Astrocyte of the spinal cord (primary cell): ENCODE results near the gene GIPR.
"Not testable (repeated sequence)": the region's sequence is repeated elsewhere in the genome, so short reads cannot be mapped to it uniquely, and the experiment has no call there.

Experiments used
- DNase-seq: peaks from one replicate; pipeline ENCODE4 v3.0.0; 2011; ENCODE audit warnings: low read depth, low spot score
- H3K4me3 ChIP-seq: 2 replicates; pipeline ENCODE4 v1.5.1; 2011; ENCODE audit warnings: low read depth, mild to moderate bottlenecking, low read length, moderate library complexity
- in situ Hi-C: cut with HindIII; loops from 2 replicates; pipeline ENCODE4 v1.10.0; 2017; ENCODE audit warnings: low sequenced_read_pairs
- TF ChIP-seq, protein P1 (sequence below): IDR thresholded peaks from 2 replicates; pipeline ENCODE4 v1.5.1; 2012; ENCODE audit warnings: low read depth, mild to moderate bottlenecking, low read length, inconsistent platforms

The GIPR gene

DNA sequence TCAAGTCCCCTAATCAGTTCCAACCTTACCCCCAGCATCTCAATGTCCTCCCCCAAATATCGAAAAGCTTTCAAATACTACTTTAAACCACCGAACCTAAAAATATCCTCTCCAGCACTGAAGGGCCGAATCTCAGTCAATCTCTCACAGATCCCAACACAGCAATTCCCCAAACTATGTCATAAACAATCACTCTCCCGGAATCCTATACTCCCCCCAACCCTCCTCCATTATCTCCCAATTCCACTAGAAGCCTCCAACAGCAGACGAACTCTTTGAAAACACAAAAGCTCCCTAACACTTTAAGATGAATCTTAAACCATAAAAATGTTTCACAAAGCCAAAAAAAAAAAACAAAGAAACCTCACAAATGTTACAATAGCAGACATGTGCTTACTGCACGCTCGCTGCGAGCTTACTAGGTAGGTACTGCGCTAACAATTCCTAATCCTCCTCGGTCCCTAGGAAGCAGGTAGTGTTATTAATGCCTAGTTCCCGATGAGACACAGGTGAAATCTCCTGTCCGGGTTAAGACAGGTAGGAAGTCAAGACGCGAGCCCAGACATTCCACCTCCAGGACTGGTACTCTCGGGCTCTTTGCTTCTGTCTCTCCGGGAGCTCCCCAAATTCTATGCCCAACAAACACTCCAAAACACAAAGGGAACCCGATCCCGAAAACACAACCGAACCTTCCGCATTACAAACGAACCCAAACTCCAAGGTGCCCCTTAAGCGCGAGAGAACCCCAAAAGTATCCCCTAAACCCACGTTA is 48.5 kb downstream of the GIPR start:
- H3K4me3 ChIP-seq = peak overlapping the region; percentile 82
- in situ Hi-C loops = no loop called here
- DNase-seq = peak; percentile 35
- TF ChIP-seq, protein P1, sequence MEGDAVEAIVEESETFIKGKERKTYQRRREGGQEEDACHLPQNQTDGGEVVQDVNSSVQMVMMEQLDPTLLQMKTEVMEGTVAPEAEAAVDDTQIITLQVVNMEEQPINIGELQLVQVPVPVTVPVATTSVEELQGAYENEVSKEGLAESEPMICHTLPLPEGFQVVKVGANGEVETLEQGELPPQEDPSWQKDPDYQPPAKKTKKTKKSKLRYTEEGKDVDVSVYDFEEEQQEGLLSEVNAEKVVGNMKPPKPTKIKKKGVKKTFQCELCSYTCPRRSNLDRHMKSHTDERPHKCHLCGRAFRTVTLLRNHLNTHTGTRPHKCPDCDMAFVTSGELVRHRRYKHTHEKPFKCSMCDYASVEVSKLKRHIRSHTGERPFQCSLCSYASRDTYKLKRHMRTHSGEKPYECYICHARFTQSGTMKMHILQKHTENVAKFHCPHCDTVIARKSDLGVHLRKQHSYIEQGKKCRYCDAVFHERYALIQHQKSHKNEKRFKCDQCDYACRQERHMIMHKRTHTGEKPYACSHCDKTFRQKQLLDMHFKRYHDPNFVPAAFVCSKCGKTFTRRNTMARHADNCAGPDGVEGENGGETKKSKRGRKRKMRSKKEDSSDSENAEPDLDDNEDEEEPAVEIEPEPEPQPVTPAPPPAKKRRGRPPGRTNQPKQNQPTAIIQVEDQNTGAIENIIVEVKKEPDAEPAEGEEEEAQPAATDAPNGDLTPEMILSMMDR = no peak

DNA sequence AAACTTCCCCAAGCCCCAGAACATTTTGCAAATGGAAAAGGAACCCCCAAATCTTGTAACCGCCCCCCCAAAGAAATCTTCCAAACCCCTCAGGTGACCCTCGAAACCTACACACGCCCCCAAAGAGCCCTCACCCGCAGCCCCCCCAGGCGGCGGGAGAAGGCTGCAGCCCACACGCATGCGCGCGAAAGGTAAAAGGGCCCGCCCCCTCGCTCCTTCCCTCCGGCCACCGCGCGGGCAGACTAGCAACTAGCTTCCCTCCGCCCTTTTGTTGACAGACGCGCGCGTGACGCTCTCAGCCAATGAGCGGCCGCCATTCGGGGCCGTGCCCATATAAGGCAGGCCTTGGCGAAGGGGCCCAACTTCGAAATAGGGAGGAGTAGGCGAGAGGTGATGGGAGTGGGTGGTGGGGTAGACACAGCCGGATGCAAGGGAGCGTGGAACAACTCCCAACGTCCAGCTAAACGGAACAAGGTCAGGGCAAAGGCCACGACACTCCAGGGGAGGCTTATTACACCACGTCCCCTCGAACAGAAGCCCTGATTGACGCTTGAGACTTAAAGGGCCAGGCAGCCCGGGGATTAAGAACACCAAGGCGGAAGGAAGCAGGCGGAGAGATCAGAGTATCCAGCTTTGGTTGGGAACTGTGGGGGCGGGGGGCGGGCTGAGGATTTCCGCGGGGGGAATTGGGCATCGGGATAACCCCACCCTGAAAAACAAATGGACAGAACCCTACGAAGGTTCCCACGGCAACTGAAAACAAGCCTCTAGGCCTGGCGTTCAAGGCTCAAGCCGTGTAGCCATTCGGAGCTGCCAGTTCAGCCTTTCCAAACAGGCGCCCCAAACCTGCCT is 49.3 kb downstream of the GIPR start:
- peak; percentile 99 for DNase-seq
- TF ChIP-seq, protein P1 = peak; percentile 20
- peak overlapping the region; percentile 82 for H3K4me3 ChIP-seq
- in situ Hi-C loops = no loop called here

DNA sequence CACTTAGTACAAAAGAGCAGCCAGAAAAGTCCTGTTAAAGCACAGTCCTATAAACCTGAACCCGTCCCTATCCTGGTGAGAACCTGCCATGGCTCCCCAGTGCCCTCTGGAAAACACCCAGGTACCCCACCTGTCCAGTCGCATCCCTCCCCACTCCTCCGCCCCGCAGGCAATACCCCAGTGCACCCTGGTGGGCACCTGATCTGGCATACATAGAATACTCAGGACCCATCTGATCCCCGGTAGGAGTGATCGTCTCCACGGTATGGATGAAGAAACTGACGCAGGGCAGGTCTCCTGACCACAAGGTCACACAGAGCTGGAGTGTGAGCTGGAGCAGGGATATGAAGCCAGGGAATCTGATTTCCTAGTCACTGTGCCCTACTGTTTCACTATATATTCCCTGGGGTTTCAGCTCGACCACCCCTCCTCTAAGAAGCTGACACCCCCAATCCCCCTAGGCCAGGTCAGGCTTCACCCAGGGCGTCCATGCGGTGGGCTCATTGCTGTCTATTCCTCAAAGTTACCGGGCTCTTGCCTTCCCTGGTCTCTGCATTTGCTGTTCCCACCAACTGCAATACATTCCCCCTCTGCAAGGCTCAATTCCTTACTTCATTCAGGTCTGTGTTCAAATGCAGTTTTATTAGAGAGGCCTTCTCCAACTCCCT is 50.1 kb downstream of the GIPR start:
- DNase-seq = no peak
- peak overlapping the region; percentile 82 for H3K4me3 ChIP-seq
- TF ChIP-seq, protein P1 = no peak
- in situ Hi-C loops = no loop called here

DNA sequence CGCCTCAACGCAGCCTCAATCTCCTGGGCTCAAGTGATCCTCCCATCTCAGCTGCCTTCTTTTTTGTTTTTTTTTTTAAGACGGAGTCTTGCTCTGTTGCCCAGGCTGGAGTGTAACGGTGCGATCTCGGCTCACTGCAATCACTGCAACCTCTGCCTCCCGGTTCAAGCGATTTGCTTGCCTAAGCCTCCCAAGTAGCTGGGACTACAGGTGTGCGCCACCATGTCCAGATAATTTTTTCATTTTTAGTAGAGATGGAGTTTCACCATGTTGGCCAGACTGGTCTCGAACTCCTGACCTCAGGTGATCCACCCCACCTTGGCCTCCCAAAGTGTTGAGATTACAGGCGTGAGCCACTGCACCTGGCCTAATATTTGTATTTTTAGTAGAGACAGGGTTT is 52.0 kb downstream of the GIPR start:
- in situ Hi-C loops = not testable (repeated sequence)

DNA sequence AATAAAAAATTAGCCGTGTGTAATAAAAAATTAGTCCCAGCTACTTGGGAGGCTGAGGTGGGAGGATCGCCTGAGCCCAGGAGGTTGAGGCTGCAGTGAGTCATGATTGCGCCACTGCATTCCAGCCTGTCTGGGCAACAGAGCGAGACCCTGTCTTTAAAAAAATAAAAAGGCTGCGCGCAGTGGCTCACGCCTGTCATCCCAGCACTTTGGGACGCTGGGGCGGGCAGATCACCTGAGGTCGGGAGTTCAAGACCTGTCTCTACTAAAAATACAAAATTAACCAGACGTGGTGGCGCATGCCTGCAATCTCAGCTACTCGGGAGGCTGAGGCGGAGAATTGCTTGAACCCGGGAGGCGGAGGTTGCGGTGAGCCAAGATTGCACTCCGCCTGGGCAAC is 60.7 kb downstream of the GIPR start:
- DNase-seq, H3K4me3 ChIP-seq, in situ Hi-C loops: not testable (repeated sequence)

More for the DNA sequence above, 52.0 kb downstream of the GIPR start:
- H3K4me3 ChIP-seq, DNase-seq: not testable (repeated sequence)

DNA sequence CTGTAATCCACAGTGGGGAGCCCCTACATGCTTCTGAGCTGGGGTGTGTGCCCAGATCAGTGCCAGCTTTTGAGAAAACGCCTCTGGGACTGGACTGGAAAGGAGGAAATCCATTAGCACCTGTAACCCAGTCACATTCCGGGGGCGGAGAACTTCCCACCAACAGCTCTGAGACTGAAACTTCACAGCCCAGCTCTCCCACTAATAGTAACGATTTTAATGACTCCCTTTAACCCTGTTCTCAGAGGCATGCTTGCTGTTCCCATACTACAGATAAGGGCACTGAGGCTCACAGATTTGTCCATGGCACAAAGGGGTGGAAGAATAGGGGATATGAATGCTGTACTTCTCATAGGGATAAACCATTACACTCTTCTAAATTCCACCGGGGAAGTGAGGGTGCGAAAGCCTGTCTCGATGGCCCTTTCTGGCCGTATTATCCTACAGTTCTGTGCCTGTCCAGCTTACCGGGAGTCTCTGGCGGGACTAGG is 61.8 kb downstream of the GIPR start:
- DNase-seq = no peak
- TF ChIP-seq, protein P1 = no peak
- H3K4me3 ChIP-seq = peak overlapping the region; percentile 82
- in situ Hi-C loops = no loop called here
